Esophagus (tissue), 2 donors: Measurements from ENCODE around the gene SPRYD3. TPM values are rescaled to one million over a fixed set of nuclear protein-coding genes. Genes with fewer than 3 reads are reported as not detected.

Source experiments
- H3K27ac ChIP-seq, 2 donors: one replicate each; pipeline ENCODE4 v1.5.1; 2013; ENCODE audit warnings: low read depth in 2 of 2, mild to moderate bottlenecking in 2 of 2, inconsistent platforms in 1 of 2, low read length in 1 of 2, moderate library complexity in 1 of 2
- H3K27me3 ChIP-seq, 2 donors: one replicate each; pipeline ENCODE4 v1.6.1; 2013; ENCODE audit warnings: low read length in 2 of 2, control low read depth in 1 of 2, mild to moderate bottlenecking in 1 of 2; ENCODE audit not compliant: insufficient read depth in 2 of 2, control insufficient read depth in 1 of 2
- H3K36me3 ChIP-seq, 2 donors: one replicate each; pipeline ENCODE4 v1.6.1; 2013; ENCODE audit warnings: low read length in 1 of 2; ENCODE audit not compliant: control insufficient read depth in 2 of 2, insufficient read depth in 2 of 2
- H3K4me1 ChIP-seq, 2 donors: one replicate each; pipeline ENCODE4 v1.6.1; 2013; ENCODE audit warnings: low read length in 1 of 2; ENCODE audit not compliant: control insufficient read depth in 2 of 2, insufficient read depth in 2 of 2
- H3K4me3 ChIP-seq, 2 donors: one replicate each; pipeline ENCODE4 v1.5.1; 2013; ENCODE audit warnings: low read length in 2 of 2, mild to moderate bottlenecking in 2 of 2, low read depth in 1 of 2, moderate library complexity in 1 of 2
- H3K9me3 ChIP-seq, 2 donors: one replicate each; pipeline ENCODE4 v1.6.1; 2013; ENCODE audit warnings: mild to moderate bottlenecking in 2 of 2, low read depth in 1 of 2, low read length in 1 of 2, moderate library complexity in 1 of 2; ENCODE audit not compliant: control insufficient read depth in 2 of 2, insufficient read depth in 1 of 2
- WGBS, 2 donors: extraction: QIAGEN DNeasy Blood & Tissue Kit; methylation state at CpG; one replicate each; pipeline ENCODE4 v1.1.7; 2013; 5-methylcytosine and 5-hydroxymethylcytosine counted together
- polyA plus RNA-seq, 2 donors: library from polyadenylated mRNA; stranded (reverse); fragments of 200-250 nt; gene quantifications; one replicate each; pipeline ENCODE4 v1.2.3, GENCODE V29; 2013
- donor health status: healthy with polysubstance abuse.
- donor health status: Bipolar disorder and iron deficiency.

SPRYD3 gene
- polyA plus RNA-seq, 2 donors = 16.1 to 24.1 TPM

GRCh38 chr12:53047221-53048032 lies 31.8 kb downstream of the SPRYD3 start:
- 2% methylated on average over 39 to 94 of the region's 94 CpGs for WGBS, 2 donors
- H3K4me1 ChIP-seq = peaks cover 3 to 19% of the 10 kb centered on the region in 2 donors
- peaks cover 0 to 6% of the 10 kb centered on the region in 2 donors for H3K36me3 ChIP-seq
- H3K27ac ChIP-seq = peak overlapping the region; percentile 96 to 99
- no peaks in the 10 kb centered on the region for H3K9me3 ChIP-seq
- no peaks in the 10 kb centered on the region for H3K27me3 ChIP-seq
- peak overlapping the region; percentile 73 to 76 for H3K4me3 ChIP-seq

- 0% methylated on average over 24 to 32 of the region's 44 CpGs for WGBS, 2 donors
- Histone ChIP-seq H3K4me3 (peak overlapping the region; percentile 73 to 76), H3K36me3 (peaks cover 0 to 6% of the 10 kb centered on the region in 2 donors), H3K9me3 (no peaks in the 10 kb centered on the region), H3K27me3 (no peaks in the 10 kb centered on the region), H3K27ac (peak overlapping the region; percentile 96 to 99), H3K4me1 (peaks cover 3 to 15% of the 10 kb centered on the region in 2 donors)
These were observed 32.5 kb downstream of the SPRYD3 start for GRCh38 chr12:53046655-53047220.

GRCh38 chr12:53045696-53046045 lies 33.5 kb downstream of the SPRYD3 start:
- 38 to 39% methylated on average over 5 of the region's 5 CpGs for WGBS, 2 donors

GRCh38 chr12:53044896-53045695 lies 34.1 kb downstream of the SPRYD3 start:
- no peak overlapping the region for H3K4me3 ChIP-seq
- H3K27me3 ChIP-seq = no peaks in the 10 kb centered on the region
- H3K4me1 ChIP-seq = peaks cover 0 to 12% of the 10 kb centered on the region in 2 donors
- H3K36me3 ChIP-seq = no peaks in the 10 kb centered on the region
- peak overlapping the region; percentile 96 to 99 for H3K27ac ChIP-seq
- no peaks in the 10 kb centered on the region for H3K9me3 ChIP-seq
- WGBS, 2 donors = 51 to 58% methylated on average over 4 of the region's 4 CpGs

More at GRCh38 chr12:53045696-53046045, 33.5 kb downstream of the SPRYD3 start:
- H3K36me3 ChIP-seq = no peaks in the 10 kb centered on the region
- peaks cover 0 to 12% of the 10 kb centered on the region in 2 donors for H3K4me1 ChIP-seq
- no peaks in the 10 kb centered on the region for H3K27me3 ChIP-seq
- H3K4me3 ChIP-seq = no peak overlapping the region
- H3K9me3 ChIP-seq = no peaks in the 10 kb centered on the region
- H3K27ac ChIP-seq = peak overlapping the region; percentile 96 to 99

- H3K27ac ChIP-seq = peak overlapping the region; percentile 50 to 99
- no peak overlapping the region for H3K4me3 ChIP-seq
- peaks cover 0 to 12% of the 10 kb centered on the region in 2 donors for H3K4me1 ChIP-seq
- no peaks in the 10 kb centered on the region for H3K27me3 ChIP-seq
- peaks cover 2 to 3% of the 10 kb centered on the region in 2 donors for H3K36me3 ChIP-seq
- 44 to 45% methylated on average over 10 of the region's 10 CpGs for WGBS, 2 donors
- H3K9me3 ChIP-seq = no peaks in the 10 kb centered on the region
These were observed 35.1 kb downstream of the SPRYD3 start for GRCh38 chr12:53044052-53044581.

- Histone ChIP-seq H3K9me3 (no peaks in the 10 kb centered on the region), H3K27me3 (no peaks in the 10 kb centered on the region), H3K4me3 (no peak overlapping the region), H3K4me1 (peaks cover 0 to 4% of the 10 kb centered on the region in 2 donors), H3K27ac (peak overlapping the region in 1 of 2 donors; percentile 31), H3K36me3 (peaks cover 3% of the 10 kb centered on the region in 2 donors)
- 74 to 79% methylated on average over 7 of the region's 7 CpGs for WGBS, 2 donors
These were observed 36.4 kb downstream of the SPRYD3 start for GRCh38 chr12:53042607-53043454.

- WGBS, 2 donors = 82 to 84% methylated on average over 4 of the region's 4 CpGs
- Histone ChIP-seq H3K27ac (no peak overlapping the region), H3K4me3 (no peak overlapping the region), H3K4me1 (peaks cover 0 to 4% of the 10 kb centered on the region in 2 donors), H3K9me3 (no peaks in the 10 kb centered on the region), H3K36me3 (peaks cover 9 to 15% of the 10 kb centered on the region in 2 donors), H3K27me3 (no peaks in the 10 kb centered on the region)
These were observed 39.3 kb downstream of the SPRYD3 start for GRCh38 chr12:53039851-53040250.

- H3K27ac ChIP-seq = no peak overlapping the region
- H3K9me3 ChIP-seq = no peaks in the 10 kb centered on the region
- no peaks in the 10 kb centered on the region for H3K4me1 ChIP-seq
- no peaks in the 10 kb centered on the region for H3K27me3 ChIP-seq
- no peak overlapping the region for H3K4me3 ChIP-seq
- peaks cover 13 to 27% of the 10 kb centered on the region in 2 donors for H3K36me3 ChIP-seq
- 89% methylated on average over 3 of the region's 3 CpGs for WGBS, 2 donors
These were observed 42.4 kb downstream of the SPRYD3 start for GRCh38 chr12:53036802-53037201.
